ENCODE results near the gene LIN9.

LIN9 gene

DNA sequence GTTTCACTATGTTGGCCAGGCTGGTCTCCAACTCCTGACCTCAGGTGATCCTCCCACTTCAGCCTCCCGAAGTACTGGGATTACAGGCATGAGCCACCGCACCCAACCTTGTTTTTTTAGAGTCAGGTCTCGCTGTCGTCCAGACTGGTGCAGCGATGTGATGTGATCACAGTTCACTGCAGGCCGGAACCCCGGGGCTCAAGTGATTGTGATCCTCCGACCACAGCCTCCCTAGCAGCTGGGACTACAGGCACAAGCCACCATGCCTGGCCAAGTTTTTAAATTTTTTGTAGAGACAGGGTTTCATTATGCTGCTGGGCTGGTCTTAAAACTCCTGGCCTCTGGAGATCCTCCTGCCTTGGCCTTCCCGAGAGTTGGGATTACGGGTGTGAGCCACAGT is 46.1 kb upstream of the LIN9 start:
- Histone ChIP-seq H3K27ac (ENCODE audit: low read depth, low read length) (peak overlapping the region; percentile 98), H3K79me2 (ENCODE audit: control insufficient read depth, low read length) (no peaks in the 10 kb centered on the region), H3K4me1 (ENCODE audit: control insufficient read depth, low read length) (peaks cover 92% of the 10 kb centered on the region), H3K36me3 (ENCODE audit: control insufficient read depth, low read length) (peaks cover 67% of the 10 kb centered on the region), H3K4me3 (ENCODE audit: low read length) (peak overlapping the region; percentile 58), H3K4me2 (ENCODE audit: low read length) (peak overlapping the region; percentile 81), H3K9me3 (ENCODE audit: control insufficient read depth, insufficient read depth, low read length) (no peaks in the 10 kb centered on the region), H4K20me1 (ENCODE audit: control insufficient read depth, insufficient read depth, low read depth, low read length) (no peaks in the 10 kb centered on the region), H3K27me3 (ENCODE audit: control insufficient read depth, low read length) (no peaks in the 10 kb centered on the region), H3K9me2 (replicated peaks; ENCODE audit: control insufficient read depth, low read length) (no peaks in the 10 kb centered on the region), H3F3A (ENCODE audit: control insufficient read depth, insufficient read depth) (peaks cover 44% of the 10 kb centered on the region)
- TF ChIP-seq EZH2phosphoT487 (IDR thresholded peaks at IDR 0.05; ENCODE audit: borderline replicate concordance, low read length) = no peak
- TF ChIP-seq, protein P1, sequence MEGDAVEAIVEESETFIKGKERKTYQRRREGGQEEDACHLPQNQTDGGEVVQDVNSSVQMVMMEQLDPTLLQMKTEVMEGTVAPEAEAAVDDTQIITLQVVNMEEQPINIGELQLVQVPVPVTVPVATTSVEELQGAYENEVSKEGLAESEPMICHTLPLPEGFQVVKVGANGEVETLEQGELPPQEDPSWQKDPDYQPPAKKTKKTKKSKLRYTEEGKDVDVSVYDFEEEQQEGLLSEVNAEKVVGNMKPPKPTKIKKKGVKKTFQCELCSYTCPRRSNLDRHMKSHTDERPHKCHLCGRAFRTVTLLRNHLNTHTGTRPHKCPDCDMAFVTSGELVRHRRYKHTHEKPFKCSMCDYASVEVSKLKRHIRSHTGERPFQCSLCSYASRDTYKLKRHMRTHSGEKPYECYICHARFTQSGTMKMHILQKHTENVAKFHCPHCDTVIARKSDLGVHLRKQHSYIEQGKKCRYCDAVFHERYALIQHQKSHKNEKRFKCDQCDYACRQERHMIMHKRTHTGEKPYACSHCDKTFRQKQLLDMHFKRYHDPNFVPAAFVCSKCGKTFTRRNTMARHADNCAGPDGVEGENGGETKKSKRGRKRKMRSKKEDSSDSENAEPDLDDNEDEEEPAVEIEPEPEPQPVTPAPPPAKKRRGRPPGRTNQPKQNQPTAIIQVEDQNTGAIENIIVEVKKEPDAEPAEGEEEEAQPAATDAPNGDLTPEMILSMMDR (IDR thresholded peaks at IDR 0.05; ENCODE audit: low read depth, low read length, poor library complexity, severe bottlenecking) = no peak

DNA sequence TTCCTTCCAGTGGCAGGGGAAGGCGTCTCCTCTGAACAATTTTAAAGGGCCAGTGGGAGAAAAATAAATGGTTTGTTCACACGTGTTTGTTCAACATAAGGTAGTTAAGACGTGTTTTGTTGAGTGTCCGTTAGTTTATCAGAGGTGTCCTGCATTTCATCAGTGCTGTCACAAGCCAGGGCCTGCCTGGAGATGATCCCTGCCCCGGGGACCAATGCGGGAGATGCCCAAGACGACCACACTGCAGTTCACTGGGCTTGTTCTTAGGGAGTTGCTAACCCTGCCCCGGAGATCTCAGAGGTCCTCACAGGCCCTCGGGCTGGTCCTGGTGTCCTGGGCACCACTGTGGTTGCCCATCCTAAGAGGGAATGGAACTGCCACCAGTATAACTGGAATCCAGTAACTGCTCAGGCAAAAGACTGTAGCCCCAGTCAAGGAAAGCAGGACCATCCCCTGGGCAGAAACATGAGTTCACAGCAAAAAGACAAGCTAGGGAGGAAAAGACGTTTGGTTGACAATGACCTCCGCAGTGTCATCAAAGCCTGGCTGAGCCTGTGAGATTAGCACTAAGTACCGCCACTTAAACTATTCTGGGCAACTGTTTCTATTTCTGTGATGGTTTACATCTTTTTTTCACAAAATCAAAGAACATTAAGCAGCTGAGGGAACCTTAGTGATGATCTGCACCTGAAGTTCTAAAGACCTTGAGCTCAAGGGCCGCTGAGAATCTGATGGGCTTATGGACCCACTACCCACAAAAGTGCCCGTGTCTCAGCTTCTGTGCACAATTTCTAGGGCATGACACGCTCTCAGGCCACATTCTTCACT is 44.9 kb upstream of the LIN9 start:
- Histone ChIP-seq H3K4me2 (ENCODE audit: low read length) (peak overlapping the region; percentile 81), H3K4me3 (ENCODE audit: low read length) (peak overlapping the region; percentile 60), H3K27ac (ENCODE audit: low read depth, low read length) (peak overlapping the region; percentile 98), H3K4me1 (ENCODE audit: control insufficient read depth, low read length) (peaks cover 100% of the 10 kb centered on the region), H3K9me2 (replicated peaks; ENCODE audit: control insufficient read depth, low read length) (no peaks in the 10 kb centered on the region), H3K9me3 (ENCODE audit: control insufficient read depth, insufficient read depth, low read length) (no peaks in the 10 kb centered on the region), H3K27me3 (ENCODE audit: control insufficient read depth, low read length) (no peaks in the 10 kb centered on the region), H3K36me3 (ENCODE audit: control insufficient read depth, low read length) (peaks cover 56% of the 10 kb centered on the region), H3F3A (ENCODE audit: control insufficient read depth, insufficient read depth) (peaks cover 45% of the 10 kb centered on the region), H3K79me2 (ENCODE audit: control insufficient read depth, low read length) (no peaks in the 10 kb centered on the region), H4K20me1 (ENCODE audit: control insufficient read depth, insufficient read depth, low read depth, low read length) (no peaks in the 10 kb centered on the region)
- TF ChIP-seq EZH2phosphoT487 (IDR thresholded peaks at IDR 0.05; ENCODE audit: borderline replicate concordance, low read length) = no peak
- TF ChIP-seq, protein P1 (IDR thresholded peaks at IDR 0.05; ENCODE audit: low read depth, low read length, poor library complexity, severe bottlenecking) = no peak

DNA sequence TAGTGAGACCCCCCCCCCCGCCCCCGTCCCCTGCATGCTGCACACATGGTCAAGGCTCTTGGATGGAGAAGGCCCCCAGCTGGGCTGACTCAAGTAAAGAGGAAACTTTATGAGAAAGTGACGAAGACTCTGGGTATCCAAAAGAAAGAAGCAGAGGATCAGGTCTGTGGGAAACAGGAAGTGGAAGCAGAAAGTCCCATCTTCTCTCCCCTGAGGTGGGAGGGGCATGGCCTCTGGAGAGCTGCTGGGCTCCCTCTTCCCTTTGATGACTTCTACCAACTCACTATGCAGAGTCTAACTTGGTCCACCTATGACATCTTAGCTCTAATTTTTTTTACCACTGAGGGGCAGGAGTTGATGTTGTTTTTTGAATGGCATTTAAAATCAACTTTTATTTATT is 42.7 kb upstream of the LIN9 start:
- Histone ChIP-seq H3K4me2 (ENCODE audit: low read length) (peak overlapping the region; percentile 42), H3F3A (ENCODE audit: control insufficient read depth, insufficient read depth) (peaks cover 51% of the 10 kb centered on the region), H3K9me2 (replicated peaks; ENCODE audit: control insufficient read depth, low read length) (no peaks in the 10 kb centered on the region), H3K36me3 (ENCODE audit: control insufficient read depth, low read length) (peaks cover 34% of the 10 kb centered on the region), H4K20me1 (ENCODE audit: control insufficient read depth, insufficient read depth, low read depth, low read length) (no peaks in the 10 kb centered on the region), H3K79me2 (ENCODE audit: control insufficient read depth, low read length) (no peaks in the 10 kb centered on the region), H3K27me3 (ENCODE audit: control insufficient read depth, low read length) (no peaks in the 10 kb centered on the region), H3K4me3 (ENCODE audit: low read length) (peak overlapping the region; percentile 3; the same call in 1 of the 2 replicates), H3K27ac (ENCODE audit: low read depth, low read length) (peak overlapping the region; percentile 98), H3K4me1 (ENCODE audit: control insufficient read depth, low read length) (peaks cover 90% of the 10 kb centered on the region), H3K9me3 (ENCODE audit: control insufficient read depth, insufficient read depth, low read length) (no peaks in the 10 kb centered on the region)
- TF ChIP-seq EZH2phosphoT487 (IDR thresholded peaks at IDR 0.05; ENCODE audit: borderline replicate concordance, low read length) = no peak
- TF ChIP-seq, protein P1 (IDR thresholded peaks at IDR 0.05; ENCODE audit: low read depth, low read length, poor library complexity, severe bottlenecking) = no peak
